OCI-LY7 (cell line): ENCODE measurements around the gene C11orf71. TPM values are rescaled to one million over a fixed set of nuclear protein-coding genes. Genes with fewer than 3 reads are reported as not detected.

Experiments
- BruUV-seq: library from RNA; stranded (reverse); fragments of 400-500 nt; replicated peaks from 2 replicates; lab custom pipeline; 2021; lab: Mats Ljungman, UMichigan
- CTCF ChIA-PET: fragments of 300-600 bp; sonication (Branson Sonifier 250); formaldehyde crosslinking; loops from one replicate; lab custom pipeline; 2022; ENCODE audit warnings: antibody characterized with exemption; ENCODE audit not compliant: unreplicated experiment; lab: Charles Lee
- POLR2A ChIA-PET: fragments of 300-600 bp; sonication (Branson Sonifier 250); formaldehyde crosslinking; loops from one replicate; lab custom pipeline; 2022; ENCODE audit warnings: antibody characterized with exemption; lab: Charles Lee
- DNase-seq: peaks from one replicate; pipeline ENCODE4 v3.0.0-alpha.2; 2015; ENCODE audit warnings: low spot score
- H2AFZ ChIP-seq: fragments of 200-600 bp; sonication (generic), shearing (Covaris generic); 2 replicates; pipeline ENCODE4 v1.6.1; 2014; ENCODE audit warnings: mild to moderate bottlenecking, antibody characterized with exemption, low read length, moderate library complexity
- H3K27ac ChIP-seq: fragments of 200-600 bp; sonication (generic); 2 replicates; pipeline ENCODE4 v1.5.1; 2014; ENCODE audit warnings: mixed run types, low read depth, mild to moderate bottlenecking, moderate library complexity, low read length, inconsistent platforms; ENCODE audit not compliant: poor library complexity, severe bottlenecking
- H3K36me3 ChIP-seq: fragments of 200-600 bp; sonication (generic); 2 replicates; pipeline ENCODE4 v1.6.1; 2014; ENCODE audit warnings: mild to moderate bottlenecking, antibody characterized with exemption, low read length, moderate library complexity, mixed read lengths; ENCODE audit not compliant: insufficient read depth
- H3K4me1 ChIP-seq: fragments of 200-600 bp; sonication (generic); 2 replicates; pipeline ENCODE4 v1.5.1; 2014; ENCODE audit warnings: mild to moderate bottlenecking, low read length; ENCODE audit not compliant: insufficient read depth, poor library complexity, severe bottlenecking
- H3K4me2 ChIP-seq: fragments of 200-600 bp; sonication (generic); 2 replicates; pipeline ENCODE4 v1.6.1; 2014; ENCODE audit warnings: mild to moderate bottlenecking, low read length
- H3K4me3 ChIP-seq: fragments of 200-600 bp; sonication (generic); 2 replicates; pipeline ENCODE4 v1.5.1; 2014; ENCODE audit warnings: mild to moderate bottlenecking, low read depth, low read length; ENCODE audit not compliant: poor library complexity, severe bottlenecking
- H3K79me2 ChIP-seq: fragments of 200-600 bp; sonication (generic); 2 replicates; pipeline ENCODE4 v1.6.1; 2016; ENCODE audit warnings: low read depth, mild to moderate bottlenecking, low read length, moderate library complexity, mixed read lengths; ENCODE audit not compliant: insufficient read depth
- H3K9me2 ChIP-seq: fragments of 200-600 bp; sonication (generic); 2 replicates; pipeline ENCODE4 v1.6.1; 2016; ENCODE audit warnings: mild to moderate bottlenecking, low read length, mixed read lengths; ENCODE audit not compliant: insufficient read depth
- H3K9me3 ChIP-seq: fragments of 200-600 bp; sonication (generic); 2 replicates; pipeline ENCODE4 v1.6.1; 2014; ENCODE audit warnings: mild to moderate bottlenecking, mixed run types, low read length, mixed read lengths
- H4K20me1 ChIP-seq: fragments of 200-600 bp; sonication (generic); 2 replicates; pipeline ENCODE4 v1.6.1; 2014; ENCODE audit warnings: mild to moderate bottlenecking, antibody characterized with exemption, low read length, moderate library complexity, mixed read lengths; ENCODE audit not compliant: insufficient read depth
- EZH2phosphoT487 ChIP-seq: fragments of 200-600 bp; sonication (generic); IDR thresholded peaks from 2 replicates; pipeline ENCODE4 v1.6.1; 2018; ENCODE audit warnings: low read depth, borderline replicate concordance, mild to moderate bottlenecking, mixed run types, antibody characterized with exemption, low read length, moderate library complexity, mixed read lengths
- intact Hi-C: fragments of 100-400 bp; cut with micrococcal nuclease; formaldehyde crosslinking; loops from one replicate; pipeline ENCODE4 v1.10.0; 2022; ENCODE audit not compliant: unreplicated experiment
- total RNA-seq, 2 experiments: library from RNA; depleted of rRNA in 1 of 2; stranded (reverse); fragments of >200 nt in 1 of 2; shearing (Covaris generic) in 1 of 2; gene quantifications; 2 replicates each; pipeline ENCODE4 v1.2.3, GENCODE V29; 2014 to 2022
- TF ChIP-seq, protein P1 (sequence below): fragments of 200-600 bp; sonication (generic); conservative IDR thresholded peaks from 2 replicates; pipeline ENCODE4 v1.5.1; 2014; ENCODE audit warnings: mild to moderate bottlenecking, antibody characterized with exemption, low read length, moderate library complexity, mixed read lengths

The C11orf71 gene
- total RNA-seq, 2 experiments from 2014 or later: 12.8 to 28.7 TPM

DNA sequence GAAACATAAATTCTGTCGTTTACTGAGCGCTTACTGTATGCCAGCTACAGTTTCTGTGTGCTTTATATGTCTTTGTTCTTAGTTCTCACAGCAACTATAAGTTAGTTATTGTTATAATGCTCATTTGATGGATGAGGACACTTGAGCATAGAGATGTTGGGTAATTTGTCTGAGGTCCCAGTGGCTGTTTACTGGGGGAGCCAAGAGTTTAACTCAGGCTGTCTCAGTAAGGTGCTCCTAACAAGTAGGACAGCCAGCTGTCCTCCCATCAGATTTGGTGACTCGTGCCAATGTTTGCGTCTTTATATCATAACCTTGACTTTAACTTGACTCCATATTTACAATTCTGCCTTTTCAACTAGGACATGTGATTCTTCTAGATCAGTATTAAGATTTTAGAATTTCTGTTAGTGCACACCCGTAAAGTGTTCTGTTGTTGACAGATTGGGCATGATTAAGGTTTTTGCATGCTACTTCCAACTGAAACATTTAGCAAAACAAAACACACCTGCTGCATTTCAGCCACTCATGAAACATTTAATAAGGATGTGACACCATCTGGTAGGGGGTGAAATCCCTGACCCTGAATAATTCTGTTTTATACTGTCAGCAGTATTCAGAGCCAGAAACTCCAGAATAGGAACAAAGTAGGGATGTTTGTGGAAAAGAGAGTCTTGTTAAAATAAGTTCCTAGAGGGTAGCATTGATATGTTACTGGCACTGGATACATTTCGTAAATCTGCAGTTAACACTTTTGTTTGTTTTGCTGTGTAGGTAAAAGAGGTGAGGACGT, 40.9 kb upstream of the C11orf71 start:
- Histone ChIP-seq H3K4me1 (peaks cover 21% of the 10 kb centered on the region), H3K27ac (no peak overlapping the region), H3K9me3 (no peaks in the 10 kb centered on the region), H3K4me2 (peak overlapping the region; percentile 88), H3K9me2 (0 out of 2 replicates have a peak, but pooled peaks cover 3% of the 10 kb centered on the region), H3K36me3 (peaks cover 26% of the 10 kb centered on the region), H4K20me1 (no peaks in the 10 kb centered on the region), H2AFZ (no peak overlapping the region), H3K79me2 (peaks cover 16% of the 10 kb centered on the region; the same call in 1 of the 2 replicates), H3K4me3 (peak overlapping the region; percentile 91)
- BruUV-seq: no TSS peak
- TF ChIP-seq EZH2phosphoT487: no peak
- TF ChIP-seq, protein P1, sequence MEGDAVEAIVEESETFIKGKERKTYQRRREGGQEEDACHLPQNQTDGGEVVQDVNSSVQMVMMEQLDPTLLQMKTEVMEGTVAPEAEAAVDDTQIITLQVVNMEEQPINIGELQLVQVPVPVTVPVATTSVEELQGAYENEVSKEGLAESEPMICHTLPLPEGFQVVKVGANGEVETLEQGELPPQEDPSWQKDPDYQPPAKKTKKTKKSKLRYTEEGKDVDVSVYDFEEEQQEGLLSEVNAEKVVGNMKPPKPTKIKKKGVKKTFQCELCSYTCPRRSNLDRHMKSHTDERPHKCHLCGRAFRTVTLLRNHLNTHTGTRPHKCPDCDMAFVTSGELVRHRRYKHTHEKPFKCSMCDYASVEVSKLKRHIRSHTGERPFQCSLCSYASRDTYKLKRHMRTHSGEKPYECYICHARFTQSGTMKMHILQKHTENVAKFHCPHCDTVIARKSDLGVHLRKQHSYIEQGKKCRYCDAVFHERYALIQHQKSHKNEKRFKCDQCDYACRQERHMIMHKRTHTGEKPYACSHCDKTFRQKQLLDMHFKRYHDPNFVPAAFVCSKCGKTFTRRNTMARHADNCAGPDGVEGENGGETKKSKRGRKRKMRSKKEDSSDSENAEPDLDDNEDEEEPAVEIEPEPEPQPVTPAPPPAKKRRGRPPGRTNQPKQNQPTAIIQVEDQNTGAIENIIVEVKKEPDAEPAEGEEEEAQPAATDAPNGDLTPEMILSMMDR: no peak
- intact Hi-C loops: no loop called here
- peak; percentile 5 for DNase-seq
- ChIA-PET POLR2A (no interaction called here), CTCF (no interaction called here)

DNA sequence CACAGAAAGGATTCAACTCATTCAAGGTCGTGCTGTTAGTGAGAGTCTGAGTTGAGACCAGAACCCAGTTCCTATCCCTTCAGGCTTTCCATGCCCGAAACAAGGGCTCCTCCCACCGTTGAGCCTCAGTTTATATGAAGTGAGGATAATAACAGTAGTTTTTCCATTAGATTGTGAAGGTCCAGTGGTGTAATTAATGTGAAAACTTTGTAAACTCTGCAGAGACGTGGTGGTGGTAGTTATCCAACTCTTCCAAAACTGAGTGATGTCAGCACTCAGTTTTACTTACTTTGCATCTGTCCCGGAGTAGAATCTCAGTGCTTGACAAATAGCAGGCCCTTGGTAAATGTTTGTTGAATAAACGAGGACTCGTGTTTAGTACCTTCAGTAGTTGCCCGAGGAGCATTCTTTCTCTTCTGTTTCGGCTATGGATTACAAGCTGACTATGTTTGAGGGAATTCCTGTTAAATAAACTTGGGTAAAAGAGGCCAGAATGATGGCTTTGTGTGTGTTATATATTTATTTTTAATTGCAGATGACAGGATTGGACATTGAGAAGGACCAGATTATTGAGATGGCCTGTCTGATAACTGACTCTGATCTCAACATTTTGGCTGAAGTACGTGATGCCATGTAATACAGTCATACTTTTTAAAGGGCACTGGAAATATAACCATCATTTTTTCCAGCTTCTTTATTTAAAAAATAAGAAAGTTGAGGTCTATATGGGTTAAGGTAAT, 40.0 kb upstream of the C11orf71 start:
- DNase-seq: peak; percentile 11
- Histone ChIP-seq H2AFZ (peak overlapping the region; percentile 87; the same call in 1 of the 2 replicates), H3K27ac (no peak overlapping the region), H3K9me2 (0 out of 2 replicates have a peak, but pooled peaks cover 3% of the 10 kb centered on the region), H3K4me1 (peaks cover 21% of the 10 kb centered on the region), H4K20me1 (no peaks in the 10 kb centered on the region), H3K79me2 (peaks cover 16% of the 10 kb centered on the region; the same call in 1 of the 2 replicates), H3K36me3 (peaks cover 18% of the 10 kb centered on the region), H3K4me2 (peak overlapping the region; percentile 88), H3K4me3 (peak overlapping the region; percentile 91), H3K9me3 (no peaks in the 10 kb centered on the region)
- no TSS peak for BruUV-seq
- CTCF ChIA-PET: no interaction called here
- POLR2A ChIA-PET: no interaction called here
- intact Hi-C loops: no loop called here
- TF ChIP-seq, protein P1: no peak
- TF ChIP-seq EZH2phosphoT487: no peak
